GM12891 (cell line): ENCODE data around the gene ZEB2.

Experiments
- PAX5 ChIP-seq: IDR thresholded peaks from 2 replicates; pipeline ENCODE4 v1.6.1; 2011; ENCODE audit warnings: low read length, moderate library complexity, mild to moderate bottlenecking; ENCODE audit not compliant: insufficient read depth, severe bottlenecking
- POLR2A ChIP-seq: IDR thresholded peaks from 2 replicates; pipeline ENCODE4 v1.6.1; 2011; ENCODE audit warnings: low read depth, low read length, control low read depth
- POLR2AphosphoS5 ChIP-seq: IDR thresholded peaks from 2 replicates; pipeline ENCODE4 v1.6.1; 2011; ENCODE audit warnings: low read depth, low read length, control low read depth
- TAF1 ChIP-seq: IDR thresholded peaks from 2 replicates; pipeline ENCODE4 v1.6.1; 2011; ENCODE audit warnings: low read depth, low read length, control low read depth

DNA sequence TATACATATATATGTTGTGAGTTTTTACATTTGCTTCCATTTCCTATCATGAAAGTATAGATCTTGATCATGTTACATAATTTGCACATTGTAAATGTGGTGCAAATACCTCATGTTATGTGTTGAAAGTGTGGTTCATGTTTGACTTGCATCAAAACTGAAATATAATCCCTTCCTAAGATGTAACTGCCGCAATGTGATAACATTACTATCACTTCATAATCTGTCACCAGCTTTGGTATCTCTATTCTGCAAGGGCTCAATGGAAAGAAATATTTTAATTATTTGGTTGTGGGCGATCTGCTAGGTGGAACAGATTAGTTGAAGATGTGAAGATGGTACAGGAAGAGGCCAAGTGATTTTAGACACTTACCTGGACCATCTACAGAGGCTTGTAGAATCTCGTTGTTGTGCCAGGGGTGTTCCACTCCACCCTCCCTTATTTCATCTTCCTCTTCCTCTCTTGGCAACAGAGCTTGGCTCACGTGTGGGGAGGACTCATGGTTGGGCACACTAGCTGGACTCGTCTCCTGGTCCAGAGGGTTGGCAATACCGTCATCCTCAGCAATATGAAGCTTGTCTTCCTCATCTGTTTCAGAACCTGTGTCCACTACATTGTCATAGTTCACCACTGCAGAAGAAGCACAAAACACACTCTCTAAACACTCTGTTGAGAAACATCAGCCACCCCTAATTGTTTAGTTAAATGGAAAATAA is 90.4 kb downstream of the ZEB2 start:
- TF ChIP-seq POLR2AphosphoS5 (no peak), POLR2A (no peak), TAF1 (no peak), PAX5 (no peak)
